ENCODE measurements around the gene OOSP4B. TPM values are rescaled to one million over a fixed set of nuclear protein-coding genes. Genes with fewer than 3 reads are reported as not detected.

OOSP4B gene
- total and polyA plus RNA-seq, 2 of the 8 experiments (the other 6 are each of a cell fraction or from before 2014, with no cell fraction given), result not detected

DNA sequence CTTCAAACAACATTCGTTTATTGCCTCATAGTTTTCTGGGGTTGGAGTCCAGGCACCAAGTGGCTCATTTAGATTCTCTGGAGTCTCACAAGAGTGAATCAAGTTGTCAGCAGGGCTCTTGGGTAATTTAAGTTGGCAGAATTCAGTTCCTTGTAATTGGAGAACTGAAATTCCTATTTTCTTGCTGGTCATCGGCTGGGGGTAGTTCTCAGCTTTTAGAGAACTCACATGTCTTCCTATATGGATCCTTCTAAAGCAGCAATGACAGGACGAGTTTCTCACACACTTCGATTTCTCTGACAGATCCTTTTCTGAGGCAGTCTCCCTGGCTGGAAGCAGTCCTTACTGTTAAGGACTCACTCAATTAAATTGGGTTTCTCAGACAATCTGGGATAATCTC lies 17.3 kb upstream of the OOSP4B start:
- Histone ChIP-seq H4K91ac (replicated peaks; ENCODE audit: insufficient read length, low read length) (no peak overlapping the region), H3K14ac (ENCODE audit: insufficient read length) (no peak overlapping the region), H3K23ac (ENCODE audit: insufficient read length) (no peak overlapping the region), H2AK5ac (ENCODE audit: low read depth, low read length) (no peak overlapping the region), H3K4ac (replicated peaks; ENCODE audit: insufficient read length, low read depth, low read length) (no peak overlapping the region), H3K4me2 (ENCODE audit: insufficient read depth in 1 of 2, low read depth in 2 of 2, low read length in 2 of 2) (no peak overlapping the region), H3K79me1 (ENCODE audit: low read depth, low read length) (no peaks in the 10 kb centered on the region), H4K5ac (ENCODE audit: insufficient read length, low read depth, low read length) (no peak overlapping the region), H4K8ac (ENCODE audit: extremely low read depth, insufficient read depth, low read length) (no peak overlapping the region), H2AFZ (ENCODE audit: low read length) (no peak overlapping the region), H3K79me2 (ENCODE audit: control insufficient read depth in 1 of 2, insufficient read depth in 2 of 2, low read length in 2 of 2) (no peaks in the 10 kb centered on the region), H3K18ac (ENCODE audit: extremely low read depth, low read length) (no peak overlapping the region), H3K4me1 (replicated peaks in 1 of 4; ENCODE audit: control insufficient read depth in 3 of 4, insufficient read depth in 4 of 4, low read length in 3 of 4) (no peaks in the 10 kb centered on the region), H3K27ac (ENCODE audit: low read depth, low read length) (no peak overlapping the region), H2BK120ac (replicated peaks; ENCODE audit: low read depth, low read length) (no peak overlapping the region), H2BK15ac (ENCODE audit: low read length) (no peak overlapping the region), H2BK20ac (ENCODE audit: low read length) (no peak overlapping the region), H3K9ac (replicated peaks in 1 of 4; ENCODE audit: extremely low read depth in 1 of 4, low read depth in 3 of 4, low read length in 3 of 4) (no peak overlapping the region), H4K20me1 (replicated peaks in 1 of 2; ENCODE audit: control insufficient read depth in 1 of 2, insufficient read depth in 2 of 2, low read length in 2 of 2) (no peaks in the 10 kb centered on the region), H2BK5ac (ENCODE audit: low read depth, low read length) (no peak overlapping the region), H3K4me3 (ENCODE audit: extremely low read depth in 1 of 4, insufficient read depth in 2 of 4, low read depth in 3 of 4, low read length in 4 of 4) (no peak overlapping the region), H2BK12ac (ENCODE audit: low read depth, low read length) (no peak overlapping the region), H3K56ac (replicated peaks; ENCODE audit: insufficient read length, low read depth, low read length) (no peak overlapping the region), H3K9me3 (ENCODE audit: insufficient read depth in 2 of 2, low read depth in 1 of 2, low read length in 1 of 2) (no peaks in the 10 kb centered on the region), H3K27me3 (replicated peaks in 1 of 4; ENCODE audit: control insufficient read depth in 3 of 4, extremely low read depth in 1 of 4, insufficient read depth in 3 of 4, low read length in 3 of 4) (no peaks in the 10 kb centered on the region), H3K36me3 (ENCODE audit: control insufficient read depth in 2 of 4, insufficient read depth in 4 of 4, low read length in 3 of 4) (no peaks in the 10 kb centered on the region), H3K23me2 (ENCODE audit: low read depth, low read length) (no peaks in the 10 kb centered on the region)
- 90% methylated on average over 4 of the region's 4 CpGs; no CpG with 5 or more reads in 1 of the 2 experiments for WGBS, 2 experiments (ENCODE audit: extremely low coverage in 1 of 2, insufficient coverage in 1 of 2, insufficient read length in 1 of 2, insufficient replicate concordance in 2 of 2, low coverage in 1 of 2, low lambda C conversion rate in 2 of 2, missing lambda C conversion rate in 1 of 2)
- FAIRE-seq, result no peak
- CTCF ChIA-PET (ENCODE audit: partially characterized antibody), result no interaction called here
- POLR2A ChIA-PET (ENCODE audit: partially characterized antibody), result no interaction called here
- no peak for DNase-seq (ENCODE audit: low read depth in 1 of 2, low spot score in 2 of 2)
- TF ChIP-seq ZNF274 (IDR thresholded peaks at IDR 0.05; ENCODE audit: borderline replicate concordance, extremely low read depth, low read length), result peak; percentile 47; the same call in 1 of the 2 replicates
- no peak for TF ChIP-seq TBP (IDR thresholded peaks at IDR 0.05; ENCODE audit: low read depth, low read length)
- no peak for TF ChIP-seq SP4 (IDR thresholded peaks at IDR 0.05; ENCODE audit: low read length)
- no peak for TF ChIP-seq CBX8 (IDR thresholded peaks at IDR 0.05; ENCODE audit: borderline replicate concordance, low read depth, low read length)
- TF ChIP-seq NRF1 (IDR thresholded peaks at IDR 0.05; ENCODE audit: low read depth, low read length), result no peak
- no peak for TF ChIP-seq TEAD4 (IDR thresholded peaks at IDR 0.05; ENCODE audit: low read depth, low read length)

Measured in H1 (cell line).